HL-60 (cell line): Measurements from ENCODE around the gene CHST11.

Experiments
- CTCF ChIP-seq: IDR thresholded peaks from one replicate; pipeline ENCODE4 v1.5.1; 2011; ENCODE audit warnings: low read length, control low read depth, inconsistent platforms; ENCODE audit not compliant: insufficient read depth
- POLR2AphosphoS5 ChIP-seq: IDR thresholded peaks from 2 replicates; pipeline ENCODE4 v1.6.1; 2012; ENCODE audit warnings: low read depth

- no peak for TF ChIP-seq CTCF
- TF ChIP-seq POLR2AphosphoS5, result 0 out of 2 replicates have a peak, but pooled peaks have one; percentile 15
Observed at GRCh38 chr12:104457746-104458693, 1.3 kb downstream of the CHST11 start.
